Stomach (tissue), 9 donors: Measurements from ENCODE around the gene AP1B1. TPM values are rescaled to one million over a fixed set of nuclear protein-coding genes. Genes with fewer than 3 reads are reported as not detected.

ENCODE experiments used
- DNase-seq, 2 donors: peaks; one replicate each; pipeline versions ENCODE4 v3.0.0 to v3.0.0-alpha.2; 2013 to 2019
- H3K27ac ChIP-seq, 5 donors: fragments of 200-600 bp in 4 of 5; sonication (generic) in 4 of 5; one replicate each; pipeline ENCODE4 v1.5.1; 2013 to 2019; ENCODE audit warnings: mild to moderate bottlenecking in 1 of 5, moderate library complexity in 1 of 5
- H3K27me3 ChIP-seq, 3 donors: fragments of 200-600 bp; sonication (generic); one replicate each; pipeline ENCODE4 v1.5.1; 2017 to 2019; ENCODE audit warnings: mixed run types in 1 of 3
- H3K36me3 ChIP-seq, 4 donors: fragments of 200-600 bp; sonication (generic); 1 replicate in 3 of 4; 2 replicates in 1 of 4; pipeline ENCODE4 v1.5.1; 2016 to 2019
- H3K4me1 ChIP-seq, 4 donors: fragments of 200-600 bp; sonication (generic); one replicate each; pipeline ENCODE4 v1.5.1; 2016 to 2019
- H3K4me3 ChIP-seq, 4 donors: fragments of 200-600 bp; sonication (generic) in 3 of 4; one replicate each; pipeline ENCODE4 v1.5.1; 2016 to 2019; ENCODE audit warnings: mild to moderate bottlenecking in 1 of 4
- H3K9me3 ChIP-seq, 4 donors: fragments of 200-600 bp; sonication (generic); one replicate each; pipeline ENCODE4 v1.5.1; 2016 to 2019
- CTCF ChIP-seq, 7 experiments: fragments of 450-650 bp in 4 of 7; fragments of 200-600 bp in 3 of 7; sonication (generic) in 3 of 7; IDR thresholded peaks; one replicate each; pipeline ENCODE4 v1.5.1; 2016 to 2019; ENCODE audit warnings: antibody characterized with exemption in 7 of 7, control low read depth in 2 of 7, mild to moderate bottlenecking in 1 of 7
- EP300 ChIP-seq: sonication (generic); formaldehyde crosslinking; IDR thresholded peaks from one replicate; pipeline ENCODE4 v1.6.1; 2017; ENCODE audit warnings: antibody characterized with exemption
- POLR2A ChIP-seq, 4 donors: fragments of 450-650 bp; IDR thresholded peaks; one replicate each; pipeline ENCODE4 v1.6.1; 2016; ENCODE audit warnings: antibody characterized with exemption in 4 of 4, control low read depth in 2 of 4, mild to moderate bottlenecking in 1 of 4, moderate library complexity in 1 of 4
- POLR2AphosphoS5 ChIP-seq, 3 donors: sonication (generic); formaldehyde crosslinking; IDR thresholded peaks; one replicate each; pipeline ENCODE4 v1.6.1; 2016; ENCODE audit warnings: antibody characterized with exemption in 3 of 3
- WGBS, 5 donors: extraction: QIAGEN DNeasy Blood & Tissue Kit in 3 of 5; methylation state at CpG; one replicate each; pipeline versions ENCODE4 v1.1.5 to v1.1.7; 2013 to 2018; 5-methylcytosine and 5-hydroxymethylcytosine counted together
- intact Hi-C: fragments of 100-400 bp; cut with DNase I; formaldehyde crosslinking; loops from one replicate; pipeline ENCODE4 v1.15.1; 2023; ENCODE audit warnings: low total_unique reads
- polyA plus RNA-seq, 3 donors: library from polyadenylated mRNA; stranded (reverse); fragments of 200-250 nt; gene quantifications; one replicate each; pipeline ENCODE4 v1.2.3, GENCODE V29; 2013
- total RNA-seq, 5 donors: library from RNA; depleted of rRNA; stranded (reverse); fragments of >200 nt; gene quantifications; one replicate each; pipeline versions ENCODE4 v1.1.0 to v1.2.3, GENCODE V29; 2014 to 2016
- donor health status: healthy with polysubstance abuse.
- donor health status: Bipolar disorder and iron deficiency.
- donor health status: healthy.

AP1B1 gene
- total and polyA plus RNA-seq, 8 donors: 19.8 to 109 (median 43.9) TPM

GRCh38 chr22:29302681-29303465, 85.5 kb downstream of the AP1B1 start:
- 23 to 37% (median 29%) methylated on average over 10 to 13 of the region's 13 CpGs for WGBS, 5 donors
- DNase-seq: peak in 1 of 2 donors; percentile 64
- Histone ChIP-seq H3K9me3 (no peaks in the 10 kb centered on the region), H3K4me1 (peaks cover 17 to 49% (median 41%) of the 10 kb centered on the region in 4 donors), H3K36me3 (peaks cover 27 to 40% (median 37%) of the 10 kb centered on the region in 4 donors), H3K27me3 (peaks cover 0 to 7% (median 0%) of the 10 kb centered on the region in 3 donors), H3K4me3 (no peak overlapping the region), H3K27ac (peak overlapping the region; percentile 19 to 62 (median 50))
- TF ChIP-seq CTCF (IDR thresholded peaks at IDR 0.05) (no peak), POLR2AphosphoS5 (IDR thresholded peaks at IDR 0.05) (no peak), POLR2A (IDR thresholded peaks at IDR 0.05) (no peak), EP300 (no peak)
- intact Hi-C loops: no loop called here

GRCh38 chr22:29302402-29302680, 86.0 kb downstream of the AP1B1 start:
- H3K27me3 ChIP-seq: peaks cover 0 to 7% (median 0%) of the 10 kb centered on the region in 3 donors
- no peaks in the 10 kb centered on the region for H3K9me3 ChIP-seq
- H3K36me3 ChIP-seq: peaks cover 33 to 45% (median 43%) of the 10 kb centered on the region in 4 donors
- DNase-seq: no peak
- peaks cover 14 to 44% (median 35%) of the 10 kb centered on the region in 4 donors for H3K4me1 ChIP-seq
- peak overlapping the region; percentile 19 to 62 (median 50) for H3K27ac ChIP-seq
- 37 to 50% (median 43%) methylated on average over 2 of the region's 2 CpGs for WGBS, 5 donors
- intact Hi-C loops: no loop called here
- no peak overlapping the region for H3K4me3 ChIP-seq
- TF ChIP-seq POLR2A (IDR thresholded peaks at IDR 0.05) (no peak), CTCF (IDR thresholded peaks at IDR 0.05) (no peak), POLR2AphosphoS5 (IDR thresholded peaks at IDR 0.05) (no peak), EP300 (no peak)

- H3K36me3 ChIP-seq: peaks cover 37 to 50% (median 47%) of the 10 kb centered on the region in 4 donors
- H3K9me3 ChIP-seq: no peaks in the 10 kb centered on the region
- intact Hi-C loops: no loop called here
- H3K4me3 ChIP-seq: no peak overlapping the region
- peaks cover 0 to 3% (median 0%) of the 10 kb centered on the region in 3 donors for H3K27me3 ChIP-seq
- TF ChIP-seq EP300 (no peak), POLR2A (IDR thresholded peaks at IDR 0.05) (no peak), CTCF (IDR thresholded peaks at IDR 0.05) (no peak), POLR2AphosphoS5 (IDR thresholded peaks at IDR 0.05) (no peak)
- H3K27ac ChIP-seq: peak overlapping the region in 3 of 5 donors; percentile 50 to 62 (median 55)
- WGBS, 5 donors: 73 to 86% (median 79%) methylated on average over 10 to 17 of the region's 17 CpGs
- H3K4me1 ChIP-seq: peaks cover 14 to 41% (median 31%) of the 10 kb centered on the region in 4 donors
- DNase-seq: no peak
Observed at GRCh38 chr22:29301716-29302401, 86.5 kb downstream of the AP1B1 start.

GRCh38 chr22:29300807-29301601, 87.4 kb downstream of the AP1B1 start:
- H3K4me3 ChIP-seq: no peak overlapping the region
- H3K27me3 ChIP-seq: no peaks in the 10 kb centered on the region
- intact Hi-C loops: no loop called here
- H3K36me3 ChIP-seq: peaks cover 46 to 59% (median 56%) of the 10 kb centered on the region in 4 donors
- no peaks in the 10 kb centered on the region for H3K9me3 ChIP-seq
- DNase-seq: no peak
- H3K4me1 ChIP-seq: peaks cover 13 to 32% (median 23%) of the 10 kb centered on the region in 4 donors
- H3K27ac ChIP-seq: peak overlapping the region in 1 of 5 donors; percentile 8
- 64 to 76% (median 71%) methylated on average over 10 of the region's 10 CpGs for WGBS, 5 donors
- no peak for TF ChIP-seq CTCF (IDR thresholded peaks at IDR 0.05)
- no peak for TF ChIP-seq POLR2A (IDR thresholded peaks at IDR 0.05)
- TF ChIP-seq POLR2AphosphoS5 (IDR thresholded peaks at IDR 0.05): no peak
- TF ChIP-seq EP300: no peak
